HG02938 (cell line): ENCODE measurements around the gene AFMID.
"Not testable (repeated sequence)": the region's sequence is repeated elsewhere in the genome, so short reads cannot be mapped to it uniquely, and the experiment has no call there.

Experiments used
- ATAC-seq: cut with Tn5 transposase; IDR thresholded peaks from one replicate; pipeline ENCODE4 v1.9.1; 2021; ENCODE audit warnings: mild to moderate bottlenecking, moderate library complexity; ENCODE audit not compliant: unreplicated experiment

The AFMID gene, protein sequence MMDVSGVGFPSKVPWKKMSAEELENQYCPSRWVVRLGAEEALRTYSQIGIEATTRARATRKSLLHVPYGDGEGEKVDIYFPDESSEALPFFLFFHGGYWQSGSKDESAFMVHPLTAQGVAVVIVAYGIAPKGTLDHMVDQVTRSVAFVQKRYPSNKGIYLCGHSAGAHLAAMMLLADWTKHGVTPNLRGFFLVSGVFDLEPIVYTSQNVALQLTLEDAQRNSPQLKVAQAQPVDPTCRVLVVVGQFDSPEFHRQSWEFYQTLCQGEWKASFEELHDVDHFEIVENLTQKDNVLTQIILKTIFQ

DNA sequence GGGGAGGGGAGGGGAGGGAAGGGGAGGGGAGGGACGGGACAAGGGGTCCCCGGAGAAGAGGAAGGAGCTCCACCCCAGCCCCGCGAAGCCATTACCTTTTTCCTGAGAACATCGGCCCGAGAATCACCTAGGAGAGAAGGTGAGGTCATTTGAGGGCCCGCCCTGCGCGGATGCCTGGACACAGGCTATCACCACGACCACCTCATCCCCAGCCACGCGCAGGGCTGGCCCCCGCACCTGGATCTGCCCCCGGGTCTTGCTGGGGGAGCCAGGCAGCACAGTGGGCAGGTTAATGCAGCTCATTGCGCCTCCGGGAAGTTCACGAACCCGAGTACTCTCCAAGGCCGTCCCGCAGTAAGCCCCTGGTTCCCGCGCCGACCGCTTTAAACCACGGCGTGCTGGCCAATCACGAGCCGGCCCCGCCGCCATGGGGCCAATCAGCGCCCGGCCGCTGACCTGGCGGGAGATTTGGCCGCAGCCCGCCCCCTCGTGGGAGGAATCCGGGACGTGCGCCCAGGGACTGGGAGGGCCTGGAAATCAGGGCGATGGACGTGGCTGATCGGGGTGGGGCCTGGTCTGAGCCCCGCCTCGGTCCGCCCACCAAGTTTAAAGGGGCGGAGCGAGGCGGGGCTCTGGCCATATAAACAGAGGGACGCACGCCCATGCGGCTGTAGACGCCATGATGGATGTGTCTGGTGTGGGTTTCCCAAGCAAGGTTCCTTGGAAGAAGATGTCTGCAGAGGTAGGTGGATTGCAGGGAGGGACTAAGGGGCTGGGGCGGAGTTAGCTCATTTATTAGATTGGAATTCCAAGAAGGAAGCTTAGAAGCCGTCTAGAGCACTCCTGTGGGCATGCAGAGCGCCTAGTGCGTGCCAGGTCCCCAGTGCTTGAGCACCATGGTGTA lies at the start of gene AFMID, which contains the start of gene TK1:
TSS of gene AFMID (plus strand) at position 671 of the 904 bp plus-strand sequence. CDS start at position 680, 9 bp downstream.
TSS of gene TK1 (minus strand) at position 361 of the 904 bp plus-strand sequence. CDS start at position 303, 58 bp downstream.
- ATAC-seq: peak; percentile 84

DNA sequence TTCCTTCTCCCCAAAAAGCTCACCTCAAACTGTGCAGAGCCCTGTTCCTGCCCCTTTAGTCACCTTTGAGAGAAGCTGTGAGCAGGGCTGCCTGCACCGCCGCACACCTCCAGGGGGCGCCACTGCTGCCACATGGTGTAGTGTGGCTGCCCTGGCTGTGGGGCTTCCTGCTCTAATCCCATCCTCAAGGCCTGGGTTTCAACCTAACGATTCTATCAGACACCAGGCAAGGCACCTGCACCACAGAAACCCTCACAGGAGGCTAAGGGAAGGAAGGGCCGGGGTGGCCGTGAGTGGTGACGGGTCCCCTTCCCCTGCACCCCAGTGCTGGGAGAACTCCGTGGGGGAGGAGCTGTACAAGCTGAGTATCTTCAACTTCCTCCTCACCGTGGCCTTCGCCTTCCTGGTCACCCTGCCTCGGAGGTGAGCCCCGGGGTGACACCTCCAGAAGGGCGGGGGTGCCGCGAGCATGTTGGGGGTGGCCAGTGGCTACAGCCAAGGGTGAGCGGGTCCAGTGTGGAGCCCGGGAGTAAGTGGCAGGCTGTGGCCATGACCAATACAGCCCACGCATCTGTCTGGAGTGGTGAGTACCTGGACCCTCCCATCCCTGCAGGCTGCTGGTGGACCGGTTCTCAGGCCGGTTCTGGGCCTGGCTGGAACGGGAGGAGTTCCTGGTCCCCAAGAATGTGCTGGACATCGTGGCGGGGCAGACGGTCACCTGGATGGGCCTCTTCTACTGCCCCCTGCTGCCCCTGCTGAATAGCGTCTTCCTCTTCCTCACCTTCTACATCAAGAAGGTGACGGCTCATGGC lies 49.6 kb upstream of the AFMID start:
- ATAC-seq: no peak

DNA sequence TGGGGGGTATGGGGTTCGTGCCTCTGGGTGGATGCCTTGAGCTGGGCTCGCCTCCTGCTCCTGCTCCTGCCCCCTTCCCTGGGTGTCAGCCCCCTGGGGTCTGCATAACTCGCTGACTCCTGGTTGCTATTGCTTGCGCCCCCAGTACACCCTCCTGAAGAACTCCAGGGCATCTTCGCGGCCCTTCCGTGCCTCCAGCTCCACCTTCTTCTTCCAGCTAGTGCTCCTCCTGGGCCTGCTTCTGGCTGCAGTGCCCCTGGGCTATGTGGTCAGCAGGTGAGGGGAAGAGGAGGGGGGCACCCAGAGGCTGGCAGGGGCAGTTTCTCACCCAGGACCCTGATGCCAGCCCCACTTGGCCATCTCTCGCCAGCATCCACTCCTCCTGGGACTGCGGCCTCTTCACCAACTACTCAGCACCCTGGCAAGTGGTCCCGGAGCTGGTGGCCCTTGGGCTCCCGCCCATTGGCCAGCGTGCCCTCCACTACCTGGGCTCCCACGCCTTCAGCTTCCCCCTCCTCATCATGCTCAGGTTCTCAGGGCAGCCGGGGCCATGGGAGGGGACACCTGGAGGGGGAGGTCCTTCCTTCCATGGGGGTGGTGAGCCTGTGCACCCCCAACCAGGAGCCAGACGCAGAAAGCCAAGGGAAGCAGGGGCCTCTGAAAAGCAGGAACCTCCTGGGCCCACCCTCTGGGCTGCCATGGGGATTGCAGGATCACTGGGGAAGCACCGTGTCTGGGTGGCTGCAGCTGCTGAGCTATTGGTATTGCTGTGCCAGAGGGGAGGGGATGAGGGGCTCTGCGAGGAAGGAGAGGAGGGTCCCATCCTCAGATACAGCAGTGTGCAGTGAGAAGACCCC lies 48.7 kb upstream of the AFMID start:
- no peak for ATAC-seq

DNA sequence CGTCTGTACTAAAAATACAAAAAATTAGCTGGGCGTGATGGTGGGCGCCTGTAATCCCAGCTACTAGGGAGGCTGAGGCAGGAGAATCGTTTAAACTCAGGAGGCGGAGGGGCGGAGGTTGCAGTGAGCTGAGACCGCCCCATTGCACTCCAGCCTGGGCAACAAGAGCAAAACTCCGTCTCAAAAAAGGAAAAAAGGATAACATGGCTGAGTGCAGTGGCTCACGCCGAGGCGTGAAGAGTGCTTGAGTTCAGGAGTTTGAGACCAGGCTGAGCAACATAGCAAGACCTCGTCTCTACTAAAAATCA lies 47.3 kb upstream of the AFMID start:
- not testable (repeated sequence) for ATAC-seq

DNA sequence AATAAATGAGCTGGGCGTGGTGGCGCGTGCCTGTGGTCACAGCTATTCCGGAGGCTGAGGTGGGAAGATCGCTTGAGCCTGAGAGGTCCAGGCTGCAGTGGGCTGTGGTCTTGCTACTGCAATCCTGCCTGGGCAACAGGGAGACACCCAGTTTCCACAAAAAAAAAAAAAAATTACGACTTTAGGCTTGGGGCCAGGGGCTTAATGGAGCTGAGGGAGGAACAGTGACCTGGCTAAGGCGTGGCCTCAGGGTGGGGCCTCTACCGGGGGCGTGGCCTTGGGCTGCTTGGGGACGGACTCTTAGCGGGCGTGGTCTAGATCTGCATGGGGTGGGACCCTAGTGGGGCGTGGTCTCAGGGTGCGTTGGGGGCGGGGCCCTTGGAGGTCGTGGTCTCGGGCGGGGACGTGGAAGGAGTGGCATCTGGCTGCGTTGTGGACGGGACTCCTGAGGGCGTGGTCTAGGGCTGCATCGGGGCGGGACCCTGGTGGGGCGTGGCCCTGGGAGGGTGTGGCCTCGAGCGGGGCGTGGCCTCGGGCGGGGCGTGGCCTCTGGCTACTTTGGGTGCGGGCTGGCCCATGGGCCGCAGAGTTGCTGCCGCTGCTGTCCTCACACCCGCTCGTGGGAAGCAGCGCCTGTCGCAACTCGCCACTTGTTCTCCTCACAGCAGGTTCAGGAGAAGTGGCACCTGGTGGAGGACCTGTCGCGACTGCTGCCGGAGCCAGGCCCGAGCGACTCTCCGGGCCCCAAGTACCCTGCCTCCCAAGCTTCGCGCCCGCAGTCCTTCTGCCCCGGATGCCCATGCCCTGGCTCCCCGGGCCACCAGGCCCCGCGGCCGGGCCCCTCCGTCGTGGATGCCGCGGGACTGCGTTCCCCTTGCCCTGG lies 46.8 kb upstream of the AFMID start:
- peak; percentile 78 for ATAC-seq

DNA sequence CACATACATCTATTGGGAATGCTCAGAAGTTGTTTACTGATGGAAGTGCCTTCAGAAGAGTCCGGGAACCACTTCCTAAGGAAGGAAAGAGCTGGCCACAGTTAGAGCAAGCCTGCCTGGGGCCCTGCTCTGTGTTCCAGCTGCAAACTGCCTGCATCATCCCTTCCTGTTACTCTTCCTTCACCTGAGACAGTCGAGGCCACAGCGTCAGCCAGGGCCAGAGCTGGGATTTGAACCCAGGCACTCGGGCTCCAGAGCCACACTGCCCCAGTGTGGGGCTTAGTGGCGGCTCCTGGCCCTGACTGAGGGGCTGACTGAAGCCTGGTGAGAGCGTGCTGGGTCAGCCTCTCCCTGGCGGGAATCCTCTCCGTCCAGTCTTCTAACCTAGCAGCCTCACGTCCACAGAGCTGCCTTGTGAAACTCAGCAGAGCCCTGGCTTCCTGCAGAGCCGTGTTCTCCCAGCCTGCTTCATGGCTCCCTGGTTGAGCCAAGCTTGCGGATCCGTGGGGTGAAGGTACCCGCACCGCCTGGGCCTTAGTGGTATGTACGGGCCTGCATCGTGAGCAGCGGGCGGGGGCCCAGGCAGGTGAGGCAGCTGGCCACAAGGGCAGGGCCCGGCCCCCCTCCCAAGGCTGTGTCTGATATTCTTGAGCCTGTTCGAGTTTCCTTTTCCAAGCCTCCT lies 45.6 kb upstream of the AFMID start:
- ATAC-seq: no peak

DNA sequence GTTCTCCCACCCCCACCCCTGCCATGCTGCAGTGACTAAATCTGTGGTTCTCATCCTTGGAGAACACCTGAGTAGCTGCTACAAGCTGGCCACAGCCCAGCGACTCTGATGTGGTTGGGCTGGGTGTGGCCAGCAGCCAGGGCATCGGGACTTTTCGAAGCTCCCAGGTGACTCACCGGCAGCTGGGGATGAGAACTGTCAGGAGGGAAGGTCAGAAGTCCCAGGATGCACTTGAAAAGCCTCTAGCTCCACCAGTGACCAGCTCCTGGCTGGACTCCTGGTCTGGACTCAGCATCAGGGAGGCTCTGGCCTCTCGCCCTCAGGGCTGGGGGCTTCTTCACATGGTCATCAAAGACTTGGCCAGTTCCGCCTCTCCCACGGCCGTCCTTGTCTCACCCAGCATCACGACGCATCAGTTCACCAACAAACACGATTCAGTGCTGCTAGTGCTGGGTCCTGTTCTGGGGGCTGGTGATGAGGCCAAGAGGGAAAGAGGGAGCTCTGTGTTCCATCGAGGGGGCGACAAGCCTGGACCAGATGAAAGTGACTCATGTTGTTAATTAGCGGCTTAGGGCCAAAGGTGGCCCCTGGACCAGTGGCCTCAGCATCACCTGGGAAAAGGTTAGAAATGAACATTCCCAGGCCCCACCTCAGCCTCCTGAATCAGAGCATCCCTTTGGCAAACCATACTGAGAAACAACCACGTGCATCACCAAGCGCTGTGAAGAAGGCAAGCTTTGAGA lies 44.9 kb upstream of the AFMID start:
- ATAC-seq: no peak

DNA sequence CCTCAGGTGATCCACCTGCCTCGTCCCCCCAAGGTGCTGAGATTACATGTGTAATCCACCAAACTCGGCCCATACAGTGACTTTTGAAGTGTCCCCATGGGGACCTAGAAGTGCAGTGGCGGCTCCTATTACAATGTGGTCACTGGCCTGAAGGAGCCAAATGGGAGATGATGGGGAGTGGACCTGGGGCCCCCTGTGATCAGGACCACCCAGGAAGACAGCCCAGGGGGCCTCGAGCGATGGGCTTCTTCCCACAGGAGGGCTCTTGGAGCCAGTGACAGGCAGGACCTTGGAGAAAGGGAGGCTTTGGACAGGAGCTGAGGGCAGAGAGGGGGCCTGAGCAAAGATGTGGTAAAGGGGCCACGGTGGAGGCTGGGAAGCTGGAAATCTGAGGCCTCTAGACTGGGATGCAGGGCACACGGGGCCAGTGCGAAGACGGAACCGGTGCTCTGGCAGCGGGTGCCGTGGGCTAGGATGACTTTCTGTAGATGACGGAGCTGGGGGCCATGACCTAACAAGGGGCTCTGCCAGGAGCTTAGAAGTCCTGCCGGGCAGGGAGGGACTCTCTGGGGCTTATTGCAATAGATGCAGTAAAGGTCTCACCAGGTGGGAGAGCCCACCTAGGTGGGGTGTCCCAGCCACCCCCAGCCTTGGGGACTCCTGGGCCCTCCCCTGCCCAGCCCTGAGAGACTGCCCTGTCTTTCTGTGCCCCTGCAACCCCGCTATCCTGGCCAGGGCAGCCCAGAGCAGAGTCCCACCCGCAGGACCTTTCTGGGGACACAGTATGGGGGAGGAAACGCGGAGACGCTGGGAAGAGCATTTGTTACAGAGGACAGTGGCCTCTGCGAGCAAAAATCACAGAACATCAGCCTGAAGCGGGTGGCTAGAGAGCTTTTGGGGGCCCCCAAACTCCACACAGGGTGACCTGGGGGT lies 43.7 kb upstream of the AFMID start:
- ATAC-seq: no peak

DNA sequence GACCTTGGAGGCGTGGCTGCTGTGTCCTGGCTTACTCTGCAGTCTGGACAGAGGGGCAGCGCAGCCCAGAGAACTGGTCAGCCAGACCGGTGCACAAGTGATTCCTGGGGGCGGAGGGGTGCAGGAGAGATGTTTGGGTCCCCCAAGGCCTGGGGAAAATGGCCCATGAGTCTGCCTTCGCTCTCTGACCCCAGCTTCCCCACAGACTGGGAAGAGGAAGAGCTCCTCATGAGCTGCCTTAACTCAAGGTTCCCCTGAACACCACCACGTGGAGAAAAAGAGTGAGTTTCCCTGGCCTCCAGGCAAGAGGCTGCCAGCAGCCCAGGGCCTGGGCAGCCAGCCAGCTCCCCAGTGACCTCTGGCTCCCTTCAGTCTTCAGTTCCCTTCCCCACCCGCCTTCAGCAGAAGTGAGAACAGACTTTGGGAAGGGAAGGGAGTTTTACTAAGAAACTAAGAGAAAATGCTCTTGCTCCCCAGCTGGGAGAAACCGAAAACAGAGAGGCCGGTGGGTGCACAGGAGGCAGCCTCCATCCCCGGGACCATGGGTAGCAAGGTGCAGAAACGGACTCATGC lies 42.9 kb upstream of the AFMID start:
- ATAC-seq: no peak

DNA sequence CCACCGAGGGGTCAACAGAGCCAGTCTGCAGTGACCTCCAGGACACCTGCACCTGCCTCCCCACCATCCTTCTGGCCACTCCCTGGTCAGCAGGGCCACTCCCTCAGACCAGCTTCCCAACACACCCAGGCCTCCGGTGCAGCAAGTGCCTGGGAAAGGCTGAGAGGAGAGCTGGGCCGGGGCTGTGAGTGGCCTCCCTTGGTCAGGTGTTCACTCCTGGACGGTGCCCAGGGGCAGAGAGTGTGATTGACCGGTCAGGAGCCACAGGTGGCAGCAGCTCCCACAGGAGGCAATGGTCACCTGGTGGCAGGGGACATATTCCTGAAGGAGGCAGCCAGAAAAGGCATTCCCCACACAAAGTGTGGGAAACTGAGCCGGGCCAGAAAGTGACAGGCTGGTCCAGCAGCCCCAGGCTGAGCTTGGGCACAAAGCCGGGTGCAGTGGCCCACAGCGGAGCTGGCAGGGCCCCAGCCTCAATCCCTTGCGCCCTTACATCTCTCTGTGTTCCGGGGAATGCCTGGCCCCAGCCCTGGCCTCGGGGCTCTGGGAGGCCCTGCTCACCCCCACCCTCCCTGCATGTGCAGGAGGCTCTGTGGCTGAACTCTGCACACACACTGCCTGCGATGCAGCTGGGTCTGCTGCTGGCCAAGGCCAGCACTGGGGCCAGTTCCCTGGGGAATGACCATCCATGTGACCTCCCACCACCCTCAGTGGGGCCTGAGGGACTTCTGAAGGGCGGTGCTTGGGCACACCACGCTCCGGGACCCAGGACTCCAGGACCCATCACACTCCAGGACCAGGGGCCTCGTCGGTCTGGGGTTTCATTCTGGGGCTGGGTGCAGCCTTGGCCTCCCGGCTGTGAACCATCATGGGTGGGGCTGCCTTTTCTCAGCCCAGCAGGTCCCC lies 42.2 kb upstream of the AFMID start:
- ATAC-seq: no peak

DNA sequence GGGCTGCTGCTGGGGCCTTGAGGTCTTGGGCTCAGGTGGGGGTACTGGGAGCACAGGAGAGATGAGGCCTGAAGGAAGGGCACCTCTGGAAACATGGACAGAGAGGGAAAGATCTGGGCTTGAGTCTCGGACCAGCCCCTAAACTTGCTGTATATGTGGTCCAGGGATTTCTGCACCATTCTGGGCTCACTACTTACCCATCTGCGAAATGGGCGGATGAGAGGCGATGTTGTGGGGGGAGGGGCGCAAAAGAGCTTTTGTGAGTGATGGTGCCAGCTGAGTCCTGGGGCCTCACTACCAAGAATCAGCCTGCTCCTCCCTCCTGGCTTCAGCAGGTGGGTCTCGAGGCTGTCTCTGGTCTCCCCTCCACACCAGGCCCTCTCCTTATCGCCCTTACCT lies 40.7 kb upstream of the AFMID start:
- no peak for ATAC-seq

DNA sequence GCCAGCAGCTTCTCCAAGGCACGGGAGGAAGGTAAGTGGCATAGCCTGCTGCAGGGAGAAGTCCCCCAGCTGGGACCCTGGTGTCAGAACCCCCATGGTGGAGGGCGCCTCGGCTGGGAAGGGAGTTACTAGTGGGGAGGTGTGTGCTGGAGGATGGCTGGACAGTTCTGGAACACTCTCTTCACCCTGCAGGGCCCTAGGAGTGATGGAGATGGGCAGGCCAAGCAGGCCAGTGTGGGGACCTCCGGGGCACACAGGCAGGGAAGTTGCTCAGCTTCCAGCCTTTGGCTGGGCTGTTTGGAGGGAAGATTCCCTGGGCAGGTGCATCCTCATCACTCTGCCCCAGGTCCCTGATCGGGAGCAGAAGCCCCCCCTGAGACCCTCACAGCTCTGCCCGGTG lies 40.3 kb upstream of the AFMID start:
- no peak for ATAC-seq

DNA sequence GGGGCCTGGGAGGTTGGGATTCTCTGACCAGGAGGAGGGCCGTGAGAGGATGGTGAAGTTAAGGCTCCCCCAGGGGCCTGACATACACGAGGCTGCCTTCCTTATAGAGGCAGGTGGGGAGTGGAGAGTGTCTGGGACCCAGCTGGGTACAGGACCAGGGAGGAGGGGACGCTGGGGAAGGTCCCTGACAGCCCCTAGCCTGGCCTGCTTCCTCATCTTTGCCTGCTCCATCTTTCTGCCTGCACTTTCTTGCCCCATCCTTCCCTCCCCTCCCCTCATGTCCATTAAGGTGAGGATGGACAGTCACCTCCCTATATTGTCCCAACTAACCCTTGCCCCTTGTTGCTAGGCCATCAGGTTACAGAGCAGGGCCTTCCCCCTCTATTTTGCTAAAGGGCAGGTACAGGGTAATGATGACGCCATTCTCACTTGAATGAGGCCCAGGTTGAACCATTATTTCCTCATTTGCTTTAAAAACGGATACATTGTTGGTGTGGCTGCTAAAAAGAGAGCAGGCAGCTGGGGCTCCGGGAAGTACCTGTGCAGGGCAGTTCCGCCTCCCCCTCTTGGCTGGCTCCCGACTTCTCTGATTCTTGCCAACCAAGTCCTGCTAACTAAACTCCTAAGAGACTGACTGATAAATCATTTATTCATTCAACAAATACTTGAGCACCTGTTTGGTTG lies 39.7 kb upstream of the AFMID start:
- no peak for ATAC-seq

DNA sequence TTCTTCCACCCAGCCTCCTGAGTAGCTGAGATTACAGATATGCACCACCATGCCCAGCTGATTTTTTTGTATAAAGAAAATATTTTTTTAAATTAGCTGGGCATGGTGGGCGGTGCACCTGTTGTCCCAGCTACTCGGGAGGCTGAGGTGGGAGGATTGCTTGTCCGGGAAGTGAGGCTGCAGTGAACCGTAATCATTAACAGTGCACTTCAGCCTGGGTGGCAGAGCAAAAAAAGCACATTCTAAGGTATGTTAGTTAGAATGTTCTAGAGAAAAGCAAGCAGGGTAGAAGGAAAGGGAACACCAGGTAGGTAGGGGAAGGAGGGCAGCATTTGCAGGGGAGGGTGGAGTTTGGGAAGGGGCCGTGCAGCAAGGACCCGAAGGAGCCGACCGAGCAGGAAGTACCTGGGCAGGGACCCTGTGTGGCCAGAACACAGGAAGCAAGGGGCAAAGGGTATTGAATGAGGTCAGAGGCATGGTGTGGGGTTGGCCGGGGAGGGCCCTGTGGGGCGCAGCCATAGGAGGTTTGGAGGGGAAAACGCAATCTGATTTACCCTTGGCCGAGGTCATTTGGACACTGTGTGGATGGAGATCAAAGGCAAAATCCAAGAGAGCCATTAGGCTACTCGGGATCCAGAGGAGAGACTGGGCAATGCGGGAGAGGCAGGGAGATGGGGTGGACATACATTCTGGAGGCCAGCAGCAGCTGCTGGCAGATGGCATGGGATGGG lies 38.7 kb upstream of the AFMID start:
- no peak for ATAC-seq
